OCI-LY7 (cell line): ENCODE data around the gene SFSWAP.

Experiments used
- CTCF ChIP-seq: fragments of 200-600 bp; sonication (generic); conservative IDR thresholded peaks from 2 replicates; pipeline ENCODE4 v1.5.1; 2014; ENCODE audit warnings: mild to moderate bottlenecking, antibody characterized with exemption, low read length, moderate library complexity, mixed read lengths
- EZH2phosphoT487 ChIP-seq: fragments of 200-600 bp; sonication (generic); IDR thresholded peaks from 2 replicates; pipeline ENCODE4 v1.6.1; 2018; ENCODE audit warnings: low read depth, borderline replicate concordance, mild to moderate bottlenecking, mixed run types, antibody characterized with exemption, low read length, moderate library complexity, mixed read lengths

- TF ChIP-seq CTCF (no peak), EZH2phosphoT487 (no peak)
Observed at GRCh38 chr12:131671871-131672270, 39.0 kb upstream of the SFSWAP start.
